Adipocyte (in vitro differentiated cells): ENCODE results near the gene NF2.
A peak's percentile ranks its signal among the peaks of the same experiment; 100 is the strongest.
"Not testable (repeated sequence)": the region's sequence is repeated elsewhere in the genome, so short reads cannot be mapped to it uniquely, and the experiment has no call there.

Experiments used
- DNase-seq: peaks from one replicate; pipeline ENCODE4 v3.0.0-alpha.2; 2015; ENCODE audit warnings: low read depth
- H3K27me3 ChIP-seq: replicated peaks from 2 replicates; pipeline ENCODE4 v1.7.0; 2013; ENCODE audit warnings: mild to moderate bottlenecking, low read length, moderate library complexity; ENCODE audit not compliant: control insufficient read depth, insufficient read depth
- H3K36me3 ChIP-seq: 2 replicates; pipeline ENCODE4 v1.7.0; 2013; ENCODE audit warnings: low read length, mild to moderate bottlenecking, moderate library complexity; ENCODE audit not compliant: control insufficient read depth, insufficient read depth, severe bottlenecking
- H3K4me1 ChIP-seq: 2 replicates; pipeline ENCODE4 v1.7.0; 2013; ENCODE audit warnings: mild to moderate bottlenecking, low read length, moderate library complexity; ENCODE audit not compliant: control insufficient read depth, insufficient read depth
- H3K4me3 ChIP-seq: 2 replicates; pipeline ENCODE4 v1.7.0; 2013; ENCODE audit warnings: mild to moderate bottlenecking, low read length, moderate library complexity
- H3K9ac ChIP-seq: 2 replicates; pipeline ENCODE4 v1.7.0; 2013; ENCODE audit warnings: mild to moderate bottlenecking, low read length, moderate library complexity
- H3K9me3 ChIP-seq: 2 replicates; pipeline ENCODE4 v1.7.0; 2013; ENCODE audit warnings: mild to moderate bottlenecking, low read length, moderate library complexity; ENCODE audit not compliant: control insufficient read depth

NF2 gene

DNA sequence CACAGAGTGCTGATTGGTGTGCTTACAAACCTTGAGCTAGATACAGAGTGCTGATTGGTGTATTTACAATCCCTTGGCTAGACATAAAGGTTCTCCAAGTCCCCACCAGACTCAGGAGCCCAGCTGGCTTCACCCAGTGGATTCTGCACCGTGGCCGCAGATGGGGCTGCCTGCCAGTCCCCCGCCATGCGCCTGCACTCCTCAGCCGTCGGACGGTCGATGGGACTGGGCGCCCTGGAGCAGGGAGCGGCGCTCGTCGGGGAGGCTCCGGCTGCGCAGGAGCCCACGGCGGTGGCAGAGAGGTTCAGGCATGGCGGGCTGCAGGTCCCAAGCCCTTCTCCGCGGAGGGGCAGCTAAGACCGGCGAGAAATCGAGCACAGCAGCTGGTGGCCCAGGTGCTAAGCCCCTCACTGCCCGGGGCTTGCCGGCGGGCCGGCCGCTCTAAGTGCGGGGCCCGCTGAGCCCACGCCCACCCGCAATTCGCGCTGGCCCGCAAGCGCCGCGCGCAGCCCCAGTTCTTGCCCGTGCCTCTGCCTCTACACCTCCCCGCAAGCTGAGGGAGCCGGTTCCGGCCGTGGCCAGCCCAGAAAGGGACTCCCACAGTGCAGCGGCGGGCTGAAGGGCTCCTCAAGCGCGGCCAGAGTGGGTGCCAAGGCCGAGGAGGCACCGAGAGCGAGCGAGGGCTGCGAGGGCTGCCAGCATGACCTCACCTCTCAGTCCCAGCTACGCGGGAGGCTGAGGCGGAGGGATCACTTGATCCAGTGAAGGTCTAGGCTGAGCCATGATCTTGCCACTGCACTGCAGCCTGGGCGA lies 5.4 kb upstream of the NF2 start:
- H3K27me3 ChIP-seq, H3K9ac ChIP-seq, DNase-seq: not testable (repeated sequence)

GRCh38 chr22:29598684-29599020 lies 4.8 kb upstream of the NF2 start:
- no peak overlapping the region for H3K4me3 ChIP-seq
- no peak for DNase-seq

More for the DNA sequence above, 5.4 kb upstream of the NF2 start:
- not testable (repeated sequence) for H3K4me3 ChIP-seq, H3K9me3 ChIP-seq, H3K4me1 ChIP-seq, H3K36me3 ChIP-seq

GRCh38 chr22:29604076-29604360 lies 585 bp downstream of the NF2 start:
- H3K9ac ChIP-seq, result peak overlapping the region; percentile 96
- no peaks in the 10 kb centered on the region for H3K27me3 ChIP-seq
- DNase-seq, result peak; percentile 65
- peak overlapping the region; percentile 96 for H3K4me3 ChIP-seq
- H3K4me1 ChIP-seq, result peaks cover 35% of the 10 kb centered on the region
- no peaks in the 10 kb centered on the region for H3K9me3 ChIP-seq
- peaks cover 11% of the 10 kb centered on the region for H3K36me3 ChIP-seq

More at GRCh38 chr22:29598684-29599020, 4.8 kb upstream of the NF2 start:
- Histone ChIP-seq H3K9ac (no peak overlapping the region), H3K36me3 (no peaks in the 10 kb centered on the region), H3K9me3 (no peaks in the 10 kb centered on the region), H3K4me1 (no peaks in the 10 kb centered on the region), H3K27me3 (no peaks in the 10 kb centered on the region)

DNA sequence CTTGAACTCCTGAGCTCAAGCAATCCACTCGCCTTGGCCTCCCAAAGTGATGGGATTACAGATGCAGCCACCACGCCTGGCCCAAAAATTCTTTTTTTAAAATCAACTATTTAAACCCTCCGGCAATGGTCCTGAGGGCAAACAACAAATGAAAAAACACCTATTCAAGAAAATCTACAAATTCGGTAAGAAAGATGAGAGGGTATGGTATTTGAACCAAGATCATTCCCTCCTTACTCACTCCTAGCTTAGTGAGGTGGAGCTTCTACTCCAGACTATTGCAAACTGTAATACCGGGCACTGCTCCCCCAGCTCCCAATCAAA lies 2.1 kb downstream of the NF2 start:
- H3K36me3 ChIP-seq, result peaks cover 11% of the 10 kb centered on the region
- DNase-seq, result no peak
- peaks cover 35% of the 10 kb centered on the region for H3K4me1 ChIP-seq
- no peaks in the 10 kb centered on the region for H3K27me3 ChIP-seq
- peak overlapping the region; percentile 96 for H3K4me3 ChIP-seq
- H3K9ac ChIP-seq, result no peak overlapping the region
- no peaks in the 10 kb centered on the region for H3K9me3 ChIP-seq

DNA sequence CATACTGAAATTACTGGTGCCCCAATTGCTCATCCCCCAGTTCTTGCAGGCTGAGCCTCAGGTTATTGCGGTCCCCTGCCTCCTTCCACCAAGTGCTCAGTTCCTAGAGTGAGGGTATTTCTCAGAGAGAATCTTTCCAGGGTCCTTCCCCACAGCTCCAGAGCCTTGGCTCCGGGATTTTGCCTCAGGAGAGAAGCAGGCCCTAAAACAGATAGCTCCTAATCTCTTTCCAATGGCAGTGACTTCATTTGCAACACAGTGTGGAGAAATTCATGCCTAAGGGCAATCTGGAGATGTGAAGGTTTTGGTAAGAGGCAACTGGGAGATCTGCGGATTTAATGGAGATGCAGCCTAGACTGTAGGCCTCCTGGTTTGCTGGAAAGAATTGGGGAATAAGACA lies 2.9 kb downstream of the NF2 start:
- no peak for DNase-seq
- no peaks in the 10 kb centered on the region for H3K27me3 ChIP-seq
- no peak overlapping the region for H3K4me3 ChIP-seq
- peaks cover 35% of the 10 kb centered on the region for H3K4me1 ChIP-seq
- peaks cover 11% of the 10 kb centered on the region for H3K36me3 ChIP-seq
- peaks cover 4% of the 10 kb centered on the region for H3K9me3 ChIP-seq
- H3K9ac ChIP-seq, result no peak overlapping the region

DNA sequence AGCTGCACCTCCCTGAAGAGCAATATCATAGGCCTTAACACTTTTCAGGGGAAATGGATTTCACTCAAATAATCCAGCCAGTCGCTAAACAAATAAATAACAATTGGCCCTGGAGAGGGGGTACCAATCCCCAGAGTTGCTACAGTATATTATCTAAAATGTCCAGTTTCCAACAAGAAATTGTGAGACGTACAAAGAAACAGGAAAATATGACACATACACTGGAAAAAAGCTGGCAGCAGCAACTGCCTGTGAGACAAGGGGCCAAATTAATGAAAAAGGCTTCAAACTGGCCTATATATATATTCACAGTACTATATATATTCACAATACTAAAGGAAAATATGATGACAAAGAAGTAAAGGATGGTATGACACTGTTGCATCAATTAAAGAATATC lies 4.0 kb downstream of the NF2 start:
- H3K36me3 ChIP-seq, result peaks cover 11% of the 10 kb centered on the region
- H3K9ac ChIP-seq, result no peak overlapping the region
- DNase-seq, result no peak
- H3K9me3 ChIP-seq, result peaks cover 5% of the 10 kb centered on the region
- H3K4me3 ChIP-seq, result no peak overlapping the region
- H3K27me3 ChIP-seq, result no peaks in the 10 kb centered on the region
- H3K4me1 ChIP-seq, result peaks cover 35% of the 10 kb centered on the region

DNA sequence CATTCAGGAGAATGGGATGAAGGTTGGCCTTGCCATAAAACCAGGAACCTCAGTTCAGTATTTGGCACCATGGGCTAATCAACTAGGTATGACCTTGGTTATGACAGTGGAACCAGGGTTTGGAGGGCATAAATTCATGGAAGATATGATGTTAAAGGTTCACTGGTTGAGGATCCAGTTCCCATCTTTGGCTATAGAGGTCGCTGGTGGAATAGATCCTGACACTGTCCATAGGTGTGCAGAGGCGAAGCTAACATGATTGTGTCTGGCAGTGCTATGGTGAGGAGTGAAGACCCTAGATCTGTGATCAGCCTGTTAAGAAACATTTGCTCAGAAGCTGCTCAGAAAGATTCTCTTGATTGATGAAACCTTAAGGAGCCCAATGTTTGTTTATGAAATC lies 5.7 kb downstream of the NF2 start:
- Histone ChIP-seq H3K36me3 (peaks cover 11% of the 10 kb centered on the region), H3K4me3 (no peak overlapping the region), H3K4me1 (peaks cover 35% of the 10 kb centered on the region), H3K9ac (no peak overlapping the region), H3K27me3 (no peaks in the 10 kb centered on the region), H3K9me3 (peaks cover 5% of the 10 kb centered on the region)
- peak; percentile 27 for DNase-seq

DNA sequence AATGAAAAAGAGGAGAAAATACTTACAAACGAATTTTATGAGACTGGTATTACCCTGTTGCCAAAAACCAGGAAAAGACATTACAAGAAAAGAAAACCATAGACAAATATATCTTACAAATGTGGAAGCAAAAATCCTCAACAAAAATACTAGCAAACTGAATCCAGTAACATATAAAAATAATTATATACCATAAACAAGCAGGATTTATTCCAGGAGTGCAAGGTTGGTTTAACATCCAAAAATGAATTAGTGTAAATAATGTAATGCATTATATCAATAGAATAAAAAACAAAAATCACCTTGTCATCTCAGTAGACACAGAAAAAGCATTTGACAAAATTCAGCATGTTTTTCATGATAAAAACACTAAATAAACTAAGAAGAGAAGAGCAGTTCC lies 7.3 kb downstream of the NF2 start:
- H3K4me3 ChIP-seq, result no peak overlapping the region
- H3K4me1 ChIP-seq, result peaks cover 18% of the 10 kb centered on the region
- no peak overlapping the region for H3K9ac ChIP-seq
- peaks cover 5% of the 10 kb centered on the region for H3K9me3 ChIP-seq
- DNase-seq, result no peak
- peaks cover 11% of the 10 kb centered on the region for H3K36me3 ChIP-seq
- no peaks in the 10 kb centered on the region for H3K27me3 ChIP-seq

GRCh38 chr22:29615705-29616327 lies 12.4 kb downstream of the NF2 start:
- DNase-seq, result no peak
- H3K36me3 ChIP-seq, result no peaks in the 10 kb centered on the region
- peaks cover 5% of the 10 kb centered on the region for H3K9me3 ChIP-seq
- peaks cover 13% of the 10 kb centered on the region for H3K4me1 ChIP-seq
- no peak overlapping the region for H3K4me3 ChIP-seq
- H3K27me3 ChIP-seq, result no peaks in the 10 kb centered on the region
- H3K9ac ChIP-seq, result no peak overlapping the region

- Histone ChIP-seq H3K36me3 (no peaks in the 10 kb centered on the region), H3K27me3 (no peaks in the 10 kb centered on the region), H3K9me3 (no peaks in the 10 kb centered on the region), H3K9ac (no peak overlapping the region), H3K4me1 (peaks cover 31% of the 10 kb centered on the region), H3K4me3 (no peak overlapping the region)
- DNase-seq, result peak; percentile 63
These were observed 14.6 kb downstream of the NF2 start for GRCh38 chr22:29617922-29618629.

DNA sequence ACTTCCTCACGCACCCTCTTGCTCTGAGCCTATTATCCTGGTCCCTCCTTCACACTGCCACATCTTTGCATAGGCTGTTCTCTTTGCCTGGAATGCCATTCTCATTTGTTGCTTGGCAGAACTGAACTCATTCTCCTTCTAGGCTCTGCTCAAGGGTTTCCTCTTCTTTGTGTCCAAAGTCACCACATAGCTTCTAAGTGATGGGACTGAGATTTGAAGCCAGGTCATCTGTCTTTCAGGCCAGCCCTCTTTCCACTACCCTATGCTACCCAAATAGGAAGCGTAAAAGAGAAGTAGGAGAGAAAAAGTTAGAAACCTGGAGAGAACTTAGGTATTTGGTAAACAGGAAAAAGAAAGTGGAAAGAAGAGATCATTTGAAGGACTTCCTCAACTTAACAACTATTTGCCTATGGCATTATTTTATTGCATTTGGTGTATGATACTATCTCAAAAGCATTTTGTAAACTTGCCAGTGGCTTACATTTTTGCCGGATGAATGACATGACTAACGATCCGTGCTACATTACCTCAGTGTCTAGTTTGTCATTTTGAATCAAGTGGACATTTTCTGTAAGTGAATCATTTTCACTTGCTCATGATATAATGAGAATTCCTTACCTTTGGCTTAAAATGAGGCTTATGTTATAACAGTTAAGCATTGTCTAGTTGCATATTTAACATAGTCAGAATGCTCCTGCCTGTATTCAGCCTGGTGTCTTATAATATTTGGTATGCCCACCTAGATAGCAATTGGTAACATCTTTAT lies 18.5 kb downstream of the NF2 start:
- DNase-seq, result peak; percentile 95
- H3K4me3 ChIP-seq, result peak overlapping the region; percentile 28
- no peak overlapping the region for H3K9ac ChIP-seq
- H3K4me1 ChIP-seq, result peaks cover 68% of the 10 kb centered on the region
- H3K36me3 ChIP-seq, result no peaks in the 10 kb centered on the region
- no peaks in the 10 kb centered on the region for H3K9me3 ChIP-seq
- H3K27me3 ChIP-seq, result no peaks in the 10 kb centered on the region
